Left hindlimb (tissue), 1 donor: ENCODE data around the gene CD300LD.
"Not testable (repeated sequence)": the region's sequence is repeated elsewhere in the genome, so short reads cannot be mapped to it uniquely, and the experiment has no call there.

ENCODE experiments used
- DNase-seq: peaks from one replicate; pipeline ENCODE4 v3.0.0-alpha.2; 2018

Gene CD300LD

DNA sequence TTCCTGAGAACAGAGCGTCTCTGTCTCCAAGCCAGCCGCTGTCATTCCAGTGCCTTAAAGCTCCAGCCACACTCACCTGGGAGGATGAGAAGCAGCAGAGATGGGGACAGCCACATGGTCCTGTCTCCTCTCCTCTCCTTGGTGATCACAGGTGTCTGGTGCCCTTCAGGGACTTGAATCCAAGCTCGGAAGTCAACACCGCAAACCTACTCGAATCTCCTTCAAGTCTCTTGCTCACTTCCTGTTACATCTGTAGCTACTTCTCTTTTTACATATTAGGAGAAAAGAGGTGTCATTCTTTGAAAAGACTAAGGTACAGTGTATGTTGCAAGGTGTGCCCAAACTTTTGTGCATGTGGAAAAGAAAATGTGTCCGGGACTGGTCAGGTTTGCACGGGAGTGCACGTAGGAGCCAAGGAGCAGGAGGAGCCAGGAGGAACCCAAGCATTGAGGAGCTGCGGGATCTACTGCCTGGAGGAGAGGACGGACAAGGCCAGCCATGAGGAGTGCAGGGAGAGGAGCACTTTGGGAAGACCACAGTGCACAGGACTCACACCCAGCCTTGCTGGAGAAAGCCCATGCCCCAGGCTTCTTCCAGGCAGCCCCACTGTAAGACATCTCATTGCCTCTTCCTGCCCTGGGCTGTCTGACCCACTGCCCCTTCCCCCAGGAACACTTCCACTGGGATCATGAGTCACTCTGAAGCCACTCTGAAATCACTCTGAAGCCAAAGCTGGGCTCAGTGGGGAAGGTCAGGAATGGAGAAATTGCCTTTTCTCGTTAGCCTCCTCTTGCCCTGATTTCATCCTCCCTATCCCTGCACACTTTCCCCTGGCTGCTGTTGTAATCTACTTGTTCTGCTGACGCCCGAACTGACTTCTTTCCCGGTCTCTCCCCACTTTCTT is at the start of gene CD300LD:
TSS of gene CD300LD (minus strand) at position 197 of the 904 bp plus-strand sequence. CDS start at position 116, 81 bp downstream.
- DNase-seq, result no peak

DNA sequence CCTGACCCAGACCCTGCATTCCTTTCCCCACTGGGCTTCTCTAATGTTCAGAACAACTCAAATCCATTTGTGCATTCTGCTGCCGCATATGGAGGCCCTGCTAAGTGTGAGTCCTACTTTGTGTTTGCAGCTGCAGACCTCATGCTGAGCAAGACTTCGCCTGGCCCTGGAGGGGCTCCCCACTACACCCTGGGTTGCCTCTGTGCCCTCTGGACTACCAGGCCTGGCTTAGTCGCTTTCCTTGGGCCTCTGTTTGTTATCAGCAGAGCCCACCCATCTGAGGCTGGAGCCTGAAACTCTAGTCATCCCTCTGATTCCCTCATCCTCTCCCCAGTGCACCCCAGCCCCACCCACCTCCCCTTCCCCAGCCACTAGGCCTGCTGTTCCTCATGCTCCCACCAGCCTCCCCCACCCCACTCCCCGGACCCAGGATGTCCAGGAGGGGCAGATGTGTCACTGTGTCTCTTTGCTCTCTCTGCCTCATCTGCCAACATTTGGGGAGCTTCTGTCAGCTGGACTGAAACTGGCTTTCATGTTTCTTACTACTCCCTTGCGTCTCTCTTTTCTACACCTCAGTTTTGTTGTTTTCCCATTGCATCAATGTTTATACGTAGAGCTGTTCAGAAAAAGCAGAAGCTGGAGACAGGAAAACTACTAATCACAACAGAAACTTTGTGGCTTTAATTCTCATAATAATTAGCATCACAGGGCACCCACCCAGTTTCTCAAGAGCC is 49.3 kb upstream of the CD300LD start:
- no peak for DNase-seq

DNA sequence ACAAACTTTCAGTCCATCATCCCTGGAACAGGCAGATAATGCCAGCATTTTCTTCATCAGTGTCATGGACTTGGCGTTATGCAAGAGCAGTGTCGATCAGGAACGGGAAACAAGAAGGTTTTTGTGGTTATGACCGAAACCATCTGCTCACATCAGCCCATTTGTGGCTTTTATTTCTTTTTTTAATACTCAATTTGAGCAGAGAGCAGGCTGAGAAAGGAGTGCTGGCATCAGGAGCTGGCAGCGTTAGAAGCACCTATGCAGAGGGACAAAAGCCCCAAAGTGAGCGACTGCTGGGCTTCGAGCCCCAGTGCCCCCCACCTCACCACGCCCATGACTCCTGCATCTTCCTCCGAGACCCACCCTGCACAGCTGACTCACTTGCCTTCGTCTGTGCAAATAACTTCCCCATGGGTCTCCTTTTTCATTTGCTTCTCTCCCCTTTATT is 47.6 kb upstream of the CD300LD start:
- DNase-seq, result no peak

DNA sequence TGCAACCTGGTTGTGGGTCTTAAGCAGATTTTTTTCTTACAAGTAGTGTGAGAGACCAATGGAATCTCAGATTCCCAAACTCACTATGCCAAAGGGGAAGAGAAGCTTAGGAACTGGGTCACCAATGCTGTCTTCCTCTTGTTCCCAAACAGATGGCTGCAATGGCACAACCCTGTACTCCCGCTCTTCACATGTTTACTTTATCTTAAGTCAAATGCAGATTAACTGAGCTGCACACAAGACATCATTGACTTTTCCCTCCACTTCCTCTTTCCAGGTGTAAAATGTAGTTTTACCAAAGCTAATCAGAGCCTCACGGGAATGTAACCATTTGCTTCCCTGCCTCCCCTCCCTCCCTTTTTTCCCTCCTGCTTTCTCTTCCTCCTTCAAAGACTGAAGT is 45.8 kb upstream of the CD300LD start:
- no peak for DNase-seq

DNA sequence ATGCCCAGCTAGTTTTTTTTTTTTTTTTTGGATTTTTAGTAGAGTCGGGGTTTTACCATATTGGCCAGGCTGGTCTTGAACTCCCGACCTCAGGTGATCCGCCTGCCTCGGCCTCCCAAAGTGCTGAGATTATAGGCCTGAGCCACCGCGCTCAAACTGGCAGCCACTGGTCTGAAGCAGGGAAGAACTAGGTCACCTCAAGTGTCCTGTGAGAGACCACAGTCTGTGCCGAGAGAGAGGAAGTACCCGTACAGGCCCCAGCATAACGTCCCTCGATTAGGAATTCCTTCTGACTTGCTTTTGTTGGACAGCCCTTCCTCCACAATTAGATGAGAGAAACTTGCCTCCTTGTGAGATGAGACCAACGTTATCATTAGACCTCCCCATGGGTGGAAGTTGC is 45.2 kb upstream of the CD300LD start:
- DNase-seq, result no peak

DNA sequence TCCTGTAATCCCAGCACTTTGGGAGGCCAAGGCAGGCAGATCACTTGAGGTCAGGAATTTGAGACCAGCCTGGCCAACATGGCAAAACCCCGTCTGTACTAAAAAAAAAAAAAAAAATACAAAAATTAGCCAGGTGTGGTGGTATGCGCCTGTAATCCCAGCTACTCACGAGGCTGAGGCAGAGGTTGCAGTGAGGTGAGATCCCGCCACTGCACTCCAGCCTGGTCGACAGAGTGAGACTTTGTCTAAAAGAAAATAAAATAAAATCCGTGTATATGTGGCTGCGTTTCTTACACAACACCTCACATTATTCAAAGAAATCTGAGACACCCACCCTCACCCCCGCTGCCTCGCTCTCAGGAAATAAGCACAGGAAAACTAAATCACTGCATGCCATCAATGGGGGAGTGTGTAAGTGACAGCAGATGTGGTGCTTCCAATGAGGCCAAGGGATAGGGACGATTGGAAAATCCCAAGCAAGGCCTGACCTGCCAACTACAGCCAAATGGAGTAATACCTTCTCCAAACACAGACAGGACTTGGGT is 44.5 kb upstream of the CD300LD start:
- DNase-seq, result not testable (repeated sequence)

DNA sequence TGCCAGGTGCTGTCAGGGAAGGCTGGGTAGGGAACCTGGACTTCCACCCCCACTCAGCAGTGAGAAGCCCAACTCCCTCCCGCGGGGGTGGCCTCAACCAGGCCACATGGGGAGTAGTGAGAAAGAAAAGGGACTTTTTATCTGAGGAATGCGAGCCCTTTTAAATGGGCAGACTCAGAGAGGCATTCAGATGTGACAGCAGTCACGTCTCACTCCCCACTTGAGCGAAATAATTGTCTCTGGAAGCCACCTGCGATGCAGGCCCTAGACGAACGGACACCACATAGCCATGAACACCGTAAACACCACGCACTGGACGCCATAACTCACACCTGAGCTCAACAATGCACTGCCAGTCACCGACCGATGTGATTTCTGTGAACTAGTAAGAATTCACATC is 43.3 kb upstream of the CD300LD start:
- no peak for DNase-seq

DNA sequence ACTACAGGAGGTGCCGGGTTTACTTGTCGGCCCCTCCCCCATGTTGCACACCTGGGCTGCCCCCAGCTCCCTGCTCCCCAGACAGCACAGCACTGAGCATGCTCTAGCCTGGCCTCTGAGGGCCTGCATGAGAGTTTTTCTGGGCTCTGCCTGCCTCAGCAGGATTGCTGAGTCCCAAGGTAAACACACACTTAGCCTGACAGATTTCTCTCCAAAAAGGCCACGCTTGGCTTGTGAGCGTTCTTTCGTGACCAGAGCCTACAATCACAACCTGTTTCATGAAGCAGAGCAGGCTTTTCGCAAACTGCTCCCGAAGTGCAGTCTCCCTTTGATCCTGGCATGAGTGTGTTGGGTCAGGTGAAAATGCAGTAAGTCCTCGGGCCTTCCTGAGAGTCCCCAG is 41.2 kb upstream of the CD300LD start:
- no peak for DNase-seq

DNA sequence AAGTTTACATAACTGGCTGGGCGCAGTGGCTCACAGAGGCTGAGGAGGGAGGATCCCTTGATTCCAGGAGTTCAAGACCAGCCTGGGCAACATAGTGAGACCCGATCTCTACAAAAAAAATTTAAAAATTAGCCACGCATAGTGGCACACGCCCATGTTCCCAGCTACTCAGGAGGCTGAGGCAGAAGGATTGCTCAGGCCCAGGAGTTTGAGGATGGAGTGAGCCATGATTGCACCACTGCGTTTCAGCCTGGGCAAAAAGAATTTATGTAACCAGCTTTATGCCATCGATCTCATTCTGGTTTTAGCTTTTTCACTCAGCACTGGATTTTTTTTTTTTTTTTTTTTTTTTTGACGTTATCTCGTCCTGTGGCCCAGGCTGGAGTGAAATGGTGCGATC is 40.5 kb upstream of the CD300LD start:
- DNase-seq, result no peak

DNA sequence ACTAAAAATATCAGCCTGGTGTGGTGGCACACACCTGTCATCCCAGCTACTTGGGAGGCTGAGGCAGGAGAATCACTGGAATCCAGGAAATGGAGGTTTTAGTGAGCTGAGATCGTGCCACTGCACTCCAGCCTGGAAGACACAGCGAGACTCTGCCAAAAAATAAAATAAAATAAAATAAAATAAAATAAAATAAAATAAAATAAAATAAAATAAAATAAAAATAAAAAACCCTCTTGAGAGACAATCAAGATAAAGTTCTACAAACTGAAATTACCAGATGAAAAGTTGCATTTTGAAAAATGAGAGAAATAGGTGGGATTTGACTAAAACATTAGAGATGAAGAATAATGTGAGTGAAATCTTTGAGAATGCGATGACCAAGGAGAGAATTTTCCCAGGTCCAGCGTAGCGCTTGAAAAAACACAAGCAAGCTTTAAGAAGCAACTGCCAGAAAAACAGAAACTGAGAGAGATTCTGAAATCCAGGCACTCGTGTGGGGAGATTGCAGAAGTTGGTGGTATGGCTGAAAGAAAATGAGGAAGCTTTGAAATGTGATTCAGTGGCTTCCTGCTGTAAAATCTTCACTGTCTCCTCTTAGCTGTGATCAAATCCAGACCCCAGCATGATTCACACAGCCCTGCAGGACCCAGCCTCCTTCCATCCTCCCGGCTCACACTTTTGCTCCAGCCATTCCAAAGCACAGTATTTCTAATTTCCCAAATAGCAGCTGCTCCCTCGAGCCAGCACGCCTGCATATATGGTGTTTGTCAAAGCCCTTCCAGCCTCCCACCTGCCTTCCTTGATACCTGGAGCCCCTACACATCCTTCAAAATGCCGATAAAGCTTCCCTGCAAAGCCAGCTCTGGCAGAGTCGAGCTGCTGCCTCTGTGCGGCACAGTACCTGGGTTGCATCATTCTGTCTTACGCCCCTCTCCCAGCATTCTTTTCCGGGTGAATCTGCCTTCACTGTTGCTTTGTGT is 39.7 kb upstream of the CD300LD start:
- no peak for DNase-seq

DNA sequence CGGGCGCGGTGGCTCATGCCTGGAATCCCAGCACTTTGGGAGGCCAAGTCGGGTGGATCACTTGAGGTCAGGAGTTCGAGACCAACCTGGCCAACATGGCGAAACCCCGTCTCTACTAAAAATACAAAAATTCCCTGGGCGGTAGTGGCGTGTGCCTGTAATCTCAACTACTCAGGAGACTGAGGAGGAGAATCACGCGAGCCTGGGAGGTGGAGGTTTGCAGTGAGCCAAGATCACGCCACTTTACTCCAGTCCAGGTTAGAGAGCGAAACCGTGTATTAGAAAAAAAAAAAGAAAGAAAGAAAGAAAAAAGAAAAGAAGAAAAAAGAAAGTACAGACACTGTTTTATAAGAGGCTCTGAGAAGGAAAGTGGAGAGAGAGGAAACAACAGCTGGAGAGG is 38.2 kb upstream of the CD300LD start:
- not testable (repeated sequence) for DNase-seq

DNA sequence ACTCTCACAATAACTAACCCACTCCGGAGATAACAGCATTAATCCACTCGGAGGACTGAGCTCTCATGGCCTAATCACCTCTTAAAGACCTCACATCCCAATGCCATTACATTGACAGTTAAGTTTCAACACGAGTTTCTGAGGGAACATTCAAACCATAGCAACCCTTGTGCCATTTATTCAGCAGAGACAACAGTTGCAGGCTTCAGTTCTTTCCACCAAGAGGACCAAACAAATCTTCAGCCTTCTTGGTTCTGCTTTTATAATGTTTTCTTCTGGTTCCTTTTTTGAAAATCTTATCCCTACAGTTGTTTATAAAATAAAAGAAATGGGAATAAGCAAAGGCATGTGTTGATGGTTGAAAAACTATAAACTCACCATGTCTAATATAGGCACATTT is 33.6 kb upstream of the CD300LD start:
- DNase-seq, result no peak

DNA sequence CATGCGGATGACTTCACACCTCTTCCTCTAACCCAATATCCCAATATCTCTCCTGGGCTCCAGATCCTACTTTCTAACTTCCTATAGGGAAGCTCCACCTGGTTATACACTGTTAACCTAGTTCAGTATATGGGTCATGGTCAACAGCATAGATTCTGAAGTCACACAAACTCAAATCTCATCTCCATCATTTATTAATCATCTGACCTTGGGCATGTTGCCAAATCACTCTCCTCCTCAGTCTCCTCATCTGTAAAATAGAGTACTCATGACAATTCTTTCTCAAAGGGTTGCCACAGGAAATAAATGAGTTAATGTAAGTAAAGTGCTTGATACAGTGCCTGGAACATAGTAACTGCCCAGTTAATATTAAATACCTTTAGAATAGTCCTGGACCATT is 32.0 kb upstream of the CD300LD start:
- no peak for DNase-seq

DNA sequence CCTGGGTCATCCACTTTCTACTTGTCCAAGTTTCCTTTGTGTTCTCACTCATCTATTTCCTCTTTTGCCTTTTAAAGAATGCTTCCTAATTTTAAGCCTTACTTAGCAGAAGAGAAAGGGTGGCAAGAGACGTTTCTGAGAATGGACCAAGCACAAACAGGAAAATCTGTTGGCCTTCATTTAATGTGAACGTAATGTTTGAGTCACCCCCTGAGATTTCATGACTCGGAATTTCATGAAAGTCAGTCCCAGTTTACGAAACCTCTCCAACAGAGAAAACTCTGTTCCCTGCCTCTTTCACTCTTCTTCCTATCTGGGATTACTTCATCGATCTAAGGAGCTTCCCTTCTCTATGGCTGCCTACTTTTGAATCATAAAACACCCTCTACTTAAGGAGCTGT is 31.6 kb upstream of the CD300LD start, which contains the start of gene CD300E:
TSS of gene CD300E (minus strand) at position 46 of the 401 bp plus-strand sequence. CDS start 117 bp downstream, outside the sequence.
- DNase-seq, result no peak

DNA sequence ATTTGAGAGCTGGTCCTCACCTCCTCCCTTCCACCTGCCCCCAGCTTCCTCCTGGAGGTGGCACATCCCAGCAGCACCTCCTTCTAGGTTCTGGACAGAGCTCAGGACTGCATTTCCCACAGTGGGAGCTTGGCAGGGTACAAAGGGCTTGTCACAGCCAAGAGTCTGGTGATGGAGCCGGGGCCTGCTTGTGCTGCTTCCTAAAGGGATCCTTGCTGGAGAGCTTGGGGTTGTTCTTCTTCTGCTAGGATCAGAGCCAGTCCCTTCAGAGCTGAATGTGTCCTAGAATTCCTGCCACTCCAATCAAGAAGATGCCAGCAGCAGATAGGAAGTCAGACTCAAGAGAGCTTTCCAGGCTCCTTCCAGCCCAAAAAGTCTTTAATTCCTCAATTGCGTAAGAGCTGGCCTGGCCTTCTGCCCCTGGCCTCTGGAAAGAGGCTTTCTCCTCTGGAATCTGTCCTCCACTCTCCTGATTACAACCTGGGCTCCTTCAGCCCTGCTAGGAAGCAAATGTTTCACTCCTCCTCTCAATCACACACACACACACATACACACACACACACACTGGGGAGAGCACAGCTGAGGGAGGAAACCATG is 27.1 kb upstream of the CD300LD start:
- DNase-seq, result peak; percentile 15

DNA sequence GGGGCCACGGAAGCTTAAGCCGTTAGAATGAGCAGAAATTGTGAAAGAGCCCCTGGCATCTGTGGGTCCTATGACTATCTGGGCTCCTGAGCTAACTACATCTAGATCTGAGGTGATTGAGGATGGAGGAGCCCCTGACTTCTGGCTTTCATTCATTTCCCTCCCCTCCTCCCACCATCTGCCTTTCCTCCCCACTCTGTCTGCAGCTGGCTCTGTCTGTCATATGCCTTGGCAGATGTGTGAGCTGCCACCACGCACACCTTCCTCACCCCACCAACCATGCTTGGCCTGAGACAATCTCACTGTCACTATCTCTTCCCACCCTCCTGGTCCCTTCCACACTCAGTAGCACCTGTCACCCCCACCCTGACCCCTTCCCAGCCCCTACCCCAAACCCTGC is 26.4 kb upstream of the CD300LD start:
- peak; percentile 27 for DNase-seq

DNA sequence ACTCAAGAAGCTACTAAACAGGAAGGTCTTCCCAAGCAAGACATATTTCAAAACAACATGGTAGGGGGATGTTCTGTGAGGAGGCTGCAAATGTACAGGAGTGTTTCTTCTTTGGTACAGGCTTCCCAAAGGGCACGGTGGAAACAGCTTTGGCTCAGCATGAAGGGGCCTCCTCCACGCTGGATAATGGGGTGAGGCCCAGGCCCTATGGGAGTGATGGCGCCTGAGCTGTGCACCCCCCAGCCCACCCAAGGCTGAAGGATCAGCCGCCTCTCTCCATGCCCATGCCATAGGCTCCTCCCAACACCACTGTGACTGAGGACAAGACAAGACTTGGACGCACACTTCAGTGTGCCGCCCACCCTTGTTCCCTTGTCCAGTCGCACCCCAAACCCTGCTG is 24.6 kb upstream of the CD300LD start:
- DNase-seq, result no peak

DNA sequence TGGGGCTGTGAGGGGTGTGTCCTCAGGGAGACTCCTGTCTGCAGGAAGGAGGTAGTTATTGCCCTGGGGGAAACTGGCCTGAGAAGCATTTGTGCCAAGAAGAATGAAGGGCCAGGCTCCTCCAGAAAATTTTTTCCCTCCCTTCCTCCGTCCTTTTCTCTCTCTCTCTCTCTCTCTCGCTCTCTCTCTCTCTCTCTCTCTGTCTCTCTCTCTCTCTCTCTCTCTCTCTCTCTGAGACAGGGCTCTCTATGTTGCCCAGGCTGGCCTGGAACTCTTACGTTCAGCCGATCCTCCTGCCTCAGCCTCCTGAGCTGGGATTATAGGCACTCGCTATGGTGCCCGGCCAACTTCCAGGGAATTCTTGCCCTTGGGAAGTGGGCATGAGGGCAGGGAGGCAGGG is 20.0 kb upstream of the CD300LD start:
- DNase-seq, result no peak

DNA sequence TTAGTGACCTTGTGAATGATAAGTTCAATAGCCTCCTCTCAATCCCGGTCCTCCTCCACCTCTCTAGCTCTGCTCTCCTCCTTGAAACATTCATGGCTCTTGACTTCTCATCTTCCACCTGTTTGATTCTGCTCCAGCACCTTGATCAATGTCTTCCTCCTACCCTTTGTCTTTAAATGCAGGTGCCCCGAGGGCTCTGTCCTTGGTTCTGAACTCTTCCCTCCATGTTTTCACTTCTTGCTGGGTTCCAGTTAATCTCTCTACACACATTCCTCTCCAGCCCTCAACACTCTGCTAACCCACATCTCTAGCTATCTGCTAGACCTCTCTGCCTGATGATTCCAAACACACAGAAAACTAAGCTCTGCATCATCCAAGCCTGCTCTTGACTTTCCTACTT is 18.0 kb upstream of the CD300LD start:
- DNase-seq, result no peak

DNA sequence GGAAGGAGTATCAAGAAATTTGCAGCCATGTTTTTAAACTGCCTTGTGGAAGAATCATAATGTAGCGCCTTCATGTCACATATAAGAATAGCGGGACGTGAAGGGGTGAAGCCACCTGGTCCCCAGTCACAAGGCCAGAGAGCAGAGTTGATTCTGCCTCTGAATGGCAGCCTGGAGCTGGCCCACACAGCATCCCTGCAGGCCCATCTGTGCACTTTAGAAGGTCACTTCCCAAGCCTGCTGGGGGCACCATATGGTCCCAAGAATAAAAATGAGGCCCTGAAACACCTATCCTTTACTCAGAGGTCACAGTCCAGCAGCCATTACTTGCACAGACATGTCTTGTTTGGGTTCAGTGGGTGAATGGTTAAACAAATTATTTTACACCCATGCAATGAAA is 16.4 kb upstream of the CD300LD start:
- DNase-seq, result no peak

DNA sequence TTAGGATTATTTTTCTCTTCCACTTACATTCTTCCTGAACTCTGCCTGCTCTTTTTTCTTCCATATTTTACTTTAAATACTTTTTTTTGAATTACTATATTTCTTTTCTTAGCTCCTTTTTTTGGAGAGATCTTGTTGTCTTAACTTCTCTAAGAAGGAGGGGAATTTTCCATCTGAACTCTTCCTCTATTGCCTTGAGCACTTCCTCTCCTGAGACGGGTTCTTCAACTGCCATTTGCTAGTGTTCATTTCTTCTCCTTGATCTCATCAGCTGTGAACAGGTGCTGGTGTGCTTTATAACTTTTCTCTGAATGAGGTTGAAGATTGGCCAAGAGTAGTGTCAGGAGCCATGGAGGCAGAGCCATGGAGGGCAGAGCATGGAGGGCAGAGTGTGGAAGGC is 15.1 kb upstream of the CD300LD start:
- DNase-seq, result no peak

DNA sequence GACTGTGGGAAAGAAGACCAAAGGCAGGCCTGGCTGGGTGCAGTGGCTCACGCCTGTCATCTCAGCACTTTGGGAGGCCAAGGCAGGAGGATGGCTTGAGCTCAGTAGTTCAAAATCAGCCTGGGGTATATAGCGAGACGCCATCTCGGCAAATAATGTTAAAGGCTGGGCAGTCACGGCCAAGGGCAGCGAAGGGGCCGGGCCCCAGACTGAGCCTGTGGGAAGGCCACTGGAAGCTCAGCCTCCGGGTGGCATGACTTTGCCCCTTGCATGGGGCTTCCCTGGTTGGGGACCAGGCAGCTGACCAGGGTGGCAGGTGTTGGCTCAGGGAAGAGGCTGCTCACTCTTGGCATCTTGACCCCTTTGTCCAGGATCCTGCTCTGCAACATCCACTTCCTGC is 14.0 kb upstream of the CD300LD start:
- DNase-seq, result no peak
